GM12878 (cell line): ENCODE results near the gene EPHB2.

Experiments used
- ESRRA ChIP-seq: IDR thresholded peaks from 2 replicates; pipeline ENCODE4 v1.6.1; 2012; ENCODE audit warnings: mild to moderate bottlenecking, low read length, improper control_type of control experiment
- TAF1 ChIP-seq: IDR thresholded peaks from 2 replicates; pipeline ENCODE4 v1.6.1; 2011; ENCODE audit warnings: mild to moderate bottlenecking, low read depth, low read length, borderline replicate concordance
- TBL1XR1 ChIP-seq: IDR thresholded peaks from 2 replicates; pipeline ENCODE4 v1.6.1; 2012; ENCODE audit warnings: low read depth, low read length, improper control_type of control experiment

GRCh38 chr1:22780696-22781095, 70.1 kb downstream of the EPHB2 start:
- TF ChIP-seq TAF1: no peak
- no peak for TF ChIP-seq ESRRA
- TF ChIP-seq TBL1XR1: no peak
